ENCODE measurements around the gene MAPT.
"Not testable (repeated sequence)": the region's sequence is repeated elsewhere in the genome, so short reads cannot be mapped to it uniquely, and the experiment has no call there.

MAPT gene

GRCh38 chr17:46019408-46019925 lies 125.1 kb downstream of the MAPT start:
- not testable (repeated sequence) for DNase-seq

- no peak for DNase-seq
These were observed 125.8 kb downstream of the MAPT start for GRCh38 chr17:46020023-46020761.

DNA sequence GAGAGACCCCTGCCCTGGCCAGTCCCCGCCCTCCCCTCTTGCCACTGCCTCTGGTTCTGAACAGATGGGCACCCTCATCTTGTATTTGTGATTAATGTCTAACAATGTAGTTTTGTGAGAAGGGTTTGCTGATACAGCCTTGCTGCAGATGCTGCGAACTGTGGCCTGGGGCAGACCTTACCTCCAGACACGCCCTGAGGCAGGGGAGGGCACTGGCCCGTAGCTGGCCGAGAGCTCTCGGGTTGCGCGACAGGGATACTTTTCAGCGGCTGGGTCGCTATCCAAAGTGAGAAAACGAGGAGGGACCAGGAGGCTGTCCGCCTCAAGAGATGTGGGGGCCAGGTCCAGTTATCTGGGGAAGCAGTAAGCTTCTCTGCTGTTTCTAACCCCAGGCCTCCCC lies 126.6 kb downstream of the MAPT start:
- no peak for DNase-seq

DNA sequence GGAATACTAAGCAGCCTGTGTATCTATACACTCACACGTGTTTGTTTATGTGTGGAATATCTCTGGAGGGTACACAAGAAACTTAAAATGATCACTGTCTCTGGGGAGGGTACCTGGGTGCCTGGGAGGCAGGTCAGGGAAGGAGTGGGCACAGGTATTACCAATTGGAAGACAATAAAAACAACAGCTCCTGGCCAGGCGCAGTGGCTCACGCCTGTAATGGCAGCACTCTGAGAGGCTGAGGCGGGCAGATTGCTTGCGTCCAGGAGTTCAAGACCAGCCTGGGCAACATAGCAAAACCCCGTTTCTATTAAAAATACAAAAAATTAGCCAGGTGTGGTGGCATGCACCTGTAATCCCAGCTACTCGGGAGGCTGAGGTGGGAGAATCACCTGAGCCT lies 129.0 kb downstream of the MAPT start:
- DNase-seq = not testable (repeated sequence)

- DNase-seq = no peak
These were observed 129.5 kb downstream of the MAPT start for GRCh38 chr17:46023783-46024388.

GRCh38 chr17:46024590-46024989 lies 130.2 kb downstream of the MAPT start:
- DNase-seq = no peak

DNA sequence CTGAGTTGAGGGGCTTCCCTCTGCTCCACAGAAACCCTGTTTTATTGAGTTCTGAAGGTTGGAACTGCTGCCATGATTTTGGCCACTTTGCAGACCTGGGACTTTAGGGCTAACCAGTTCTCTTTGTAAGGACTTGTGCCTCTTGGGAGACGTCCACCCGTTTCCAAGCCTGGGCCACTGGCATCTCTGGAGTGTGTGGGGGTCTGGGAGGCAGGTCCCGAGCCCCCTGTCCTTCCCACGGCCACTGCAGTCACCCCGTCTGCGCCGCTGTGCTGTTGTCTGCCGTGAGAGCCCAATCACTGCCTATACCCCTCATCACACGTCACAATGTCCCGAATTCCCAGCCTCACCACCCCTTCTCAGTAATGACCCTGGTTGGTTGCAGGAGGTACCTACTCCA lies 130.7 kb downstream of the MAPT start:
- no peak for DNase-seq

DNA sequence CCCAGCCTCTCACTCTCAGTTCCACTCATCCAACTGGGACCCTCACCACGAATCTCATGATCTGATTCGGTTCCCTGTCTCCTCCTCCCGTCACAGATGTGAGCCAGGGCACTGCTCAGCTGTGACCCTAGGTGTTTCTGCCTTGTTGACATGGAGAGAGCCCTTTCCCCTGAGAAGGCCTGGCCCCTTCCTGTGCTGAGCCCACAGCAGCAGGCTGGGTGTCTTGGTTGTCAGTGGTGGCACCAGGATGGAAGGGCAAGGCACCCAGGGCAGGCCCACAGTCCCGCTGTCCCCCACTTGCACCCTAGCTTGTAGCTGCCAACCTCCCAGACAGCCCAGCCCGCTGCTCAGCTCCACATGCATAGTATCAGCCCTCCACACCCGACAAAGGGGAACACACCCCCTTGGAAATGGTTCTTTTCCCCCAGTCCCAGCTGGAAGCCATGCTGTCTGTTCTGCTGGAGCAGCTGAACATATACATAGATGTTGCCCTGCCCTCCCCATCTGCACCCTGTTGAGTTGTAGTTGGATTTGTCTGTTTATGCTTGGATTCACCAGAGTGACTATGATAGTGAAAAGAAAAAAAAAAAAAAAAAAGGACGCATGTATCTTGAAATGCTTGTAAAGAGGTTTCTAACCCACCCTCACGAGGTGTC lies 131.3 kb downstream of the MAPT start:
- DNase-seq = no peak

- no peak for DNase-seq
These were observed 132.1 kb downstream of the MAPT start for GRCh38 chr17:46026166-46027047.

GRCh38 chr17:46027048-46027975 lies 133.0 kb downstream of the MAPT start:
- no peak for DNase-seq

GRCh38 chr17:46027976-46028325 lies 133.6 kb downstream of the MAPT start:
- DNase-seq = no peak

DNA sequence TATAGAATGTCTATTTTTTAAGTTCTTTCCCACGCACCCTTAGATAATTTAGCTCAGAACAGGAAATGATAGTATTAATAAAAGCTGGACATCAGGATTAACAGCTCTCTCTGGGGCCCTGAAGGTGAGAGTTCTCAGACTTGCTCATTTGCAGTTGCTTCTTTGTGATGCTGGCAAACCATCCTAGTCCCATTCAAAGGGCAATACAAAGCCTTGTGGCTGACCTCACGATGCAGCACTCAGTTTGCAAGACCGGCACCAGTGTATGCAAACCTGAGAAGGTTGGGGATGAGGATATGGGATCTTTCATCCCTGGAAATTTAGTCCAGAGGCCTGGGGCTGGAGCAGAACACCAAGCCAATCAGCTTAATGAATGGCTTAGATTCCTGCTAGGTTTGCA lies 134.0 kb downstream of the MAPT start:
- no peak for DNase-seq

- DNase-seq = no peak
These were observed 134.7 kb downstream of the MAPT start for GRCh38 chr17:46028981-46029565.

DNA sequence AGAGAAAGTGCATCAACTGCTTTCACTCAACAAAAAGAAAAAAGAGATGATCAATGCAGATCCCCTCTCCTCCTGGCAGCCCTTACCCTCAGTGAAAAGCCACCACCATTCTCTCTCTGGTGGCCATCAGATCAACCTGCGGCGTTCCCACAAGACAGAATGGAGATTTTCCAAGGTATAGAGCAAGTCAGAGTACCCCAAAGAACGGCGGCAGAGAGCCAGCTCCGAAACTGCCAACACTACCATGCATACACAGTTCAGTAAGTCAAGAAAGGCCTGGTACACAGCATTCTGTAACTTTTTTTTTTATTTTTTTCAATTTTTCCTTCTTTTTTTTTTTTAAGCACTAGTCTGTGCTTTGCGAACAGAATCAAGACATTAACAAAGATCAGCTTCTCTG lies 135.3 kb downstream of the MAPT start:
- DNase-seq = no peak

DNA sequence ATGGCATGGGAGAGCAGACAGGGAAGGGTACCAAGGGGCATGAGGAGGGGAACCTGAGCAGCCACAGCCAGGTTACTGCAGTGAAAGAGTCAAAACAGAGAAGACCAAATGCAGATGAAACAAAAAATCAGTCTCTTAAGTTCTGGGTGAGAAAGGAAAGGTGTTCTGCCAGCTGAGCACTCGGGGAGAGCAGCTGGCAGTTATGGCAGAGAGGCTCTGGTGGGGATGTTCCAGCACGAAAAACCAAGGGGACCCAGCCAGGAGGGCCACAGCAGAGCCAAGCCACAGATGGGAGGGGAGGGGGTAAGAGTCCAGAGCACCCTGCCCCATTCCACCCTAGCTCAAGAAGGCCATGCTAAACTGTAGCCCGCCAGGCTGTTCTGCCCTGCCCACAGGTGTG lies 136.4 kb downstream of the MAPT start:
- DNase-seq = no peak

GRCh38 chr17:46031440-46031839 lies 137.1 kb downstream of the MAPT start:
- no peak for DNase-seq

DNA sequence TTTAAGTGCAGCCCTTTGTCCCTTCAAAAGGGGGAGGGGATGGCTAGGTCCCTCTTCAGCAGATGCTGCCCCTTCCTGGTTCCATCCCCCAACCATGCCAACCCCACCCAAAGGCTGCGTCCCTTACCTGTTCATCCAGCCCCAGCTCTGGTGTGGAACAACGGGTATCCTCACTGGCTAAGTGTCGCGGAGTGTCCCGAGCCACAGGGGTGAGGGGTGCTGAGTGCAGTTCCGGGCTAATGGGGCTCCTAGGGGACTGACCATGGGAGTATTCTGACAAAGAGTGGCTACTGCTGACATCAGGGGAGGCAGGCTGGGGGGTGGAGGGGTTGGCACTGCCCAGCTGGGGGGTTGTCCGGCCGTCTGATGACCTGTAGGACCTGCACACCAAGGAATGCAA lies 137.6 kb downstream of the MAPT start:
- no peak for DNase-seq

DNA sequence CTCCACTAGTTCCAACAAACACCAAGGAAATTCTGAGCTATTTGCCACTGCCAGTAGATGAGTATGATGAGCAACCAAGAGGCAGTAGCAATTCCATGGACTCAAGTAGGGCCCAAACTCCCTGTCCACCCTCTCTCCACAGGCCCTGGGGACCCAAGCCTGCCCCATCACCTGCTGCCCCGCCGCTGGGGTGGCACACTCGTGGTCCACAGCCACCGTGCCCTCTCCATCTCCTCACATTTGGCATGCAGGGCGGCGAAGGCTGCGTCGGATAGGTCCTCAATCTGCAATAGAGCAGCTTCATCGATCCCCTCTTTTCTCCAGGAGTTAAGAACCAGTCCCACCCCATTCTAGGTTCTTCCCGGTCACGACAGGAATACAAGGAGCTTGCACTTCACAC lies 138.6 kb downstream of the MAPT start:
- no peak for DNase-seq

DNA sequence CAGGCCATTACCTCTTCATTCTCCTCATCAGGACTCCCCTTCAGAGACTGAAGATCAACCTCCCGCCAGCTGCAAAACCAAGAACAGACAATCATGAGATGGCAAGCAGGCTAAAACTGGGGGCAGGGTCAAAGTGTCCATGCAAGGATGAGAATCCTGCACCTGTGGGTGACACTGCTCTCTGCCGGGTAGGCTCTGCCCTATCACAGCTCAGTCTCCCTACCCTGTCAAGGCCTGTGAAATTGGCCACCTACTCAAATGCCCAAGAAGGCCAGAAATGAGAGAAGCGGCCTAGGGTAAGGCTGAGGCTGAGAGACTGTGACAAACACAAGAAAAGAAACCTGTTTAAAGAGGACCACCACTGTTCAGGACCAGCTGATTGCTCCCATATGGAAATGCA lies 139.0 kb downstream of the MAPT start:
- no peak for DNase-seq

DNA sequence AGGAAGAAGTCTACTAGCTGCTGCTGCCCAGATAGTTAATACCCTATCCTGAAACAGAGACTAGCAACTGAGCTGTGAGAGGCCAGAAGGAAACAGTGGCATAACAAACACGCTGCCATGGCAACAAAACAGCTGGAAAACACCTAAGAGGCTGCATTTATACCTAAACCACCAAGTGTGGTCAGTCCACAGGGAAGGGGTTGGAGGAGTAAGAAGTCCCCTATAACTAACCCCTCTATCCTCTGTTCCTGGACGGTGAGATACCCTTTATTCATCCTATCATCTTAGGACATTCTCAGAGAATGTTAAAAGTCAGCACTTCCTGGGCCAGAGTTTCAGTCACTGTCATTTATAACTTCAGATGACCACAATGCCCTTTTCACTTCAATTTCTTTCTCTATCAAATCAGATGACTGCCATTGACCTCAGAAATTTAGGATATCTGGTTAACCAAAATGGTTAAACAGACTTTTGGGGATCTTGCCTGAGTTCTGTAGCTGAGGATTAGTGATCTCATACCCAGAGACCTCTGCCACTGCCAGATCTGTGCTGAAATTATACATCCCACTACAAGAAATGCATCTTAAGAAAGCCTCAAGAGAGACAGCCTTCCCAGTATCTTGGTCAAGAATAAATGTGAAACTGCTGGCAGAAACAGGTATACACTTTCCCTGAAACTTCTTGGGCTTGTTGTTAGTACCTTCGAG lies 140.9 kb downstream of the MAPT start:
- DNase-seq = no peak

- DNase-seq = no peak
These were observed 142.1 kb downstream of the MAPT start for GRCh38 chr17:46036491-46036890.

Data from NCI-H446 treated with DMSO at 0.1 percent for 48 hours (cell line).